B cell (primary cell): ENCODE data around the gene ECHDC3. TPM values are rescaled to one million over a fixed set of nuclear protein-coding genes. Genes with fewer than 3 reads are reported as not detected.
"Not testable (repeated sequence)": the region's sequence is repeated elsewhere in the genome, so short reads cannot be mapped to it uniquely, and the experiment has no call there.

Experiments used
- ATAC-seq: fragments of 200-7000 bp; cut with Tn5 transposase; one replicate; pipeline ENCODE4 v1.10.0; 2021; ENCODE audit warnings: low read depth, mild to moderate bottlenecking, moderate number of reproducible peaks, moderate library complexity
- CTCF ChIA-PET: fragments of 350-600 bp; sonication (Branson Sonifier 250); formaldehyde crosslinking; loops from one replicate; lab custom pipeline; 2021; ENCODE audit warnings: antibody characterized with exemption, inconsistent platforms; lab: Charles Lee
- POLR2A ChIA-PET: fragments of 350-600 bp; sonication (Branson Sonifier 250); formaldehyde crosslinking; loops from one replicate; lab custom pipeline; 2021; ENCODE audit warnings: antibody characterized with exemption; lab: Charles Lee
- DNase-seq: peaks from one replicate; pipeline ENCODE4 v3.0.0; 2013
- H2AFZ ChIP-seq: 2 replicates; pipeline ENCODE4 v1.6.1; 2012; ENCODE audit warnings: mild to moderate bottlenecking, low read depth, low read length; ENCODE audit not compliant: insufficient read depth, poor library complexity, severe bottlenecking
- H3K27ac ChIP-seq, 2 donors: 1 replicate in 1 of 2; 2 replicates in 1 of 2; pipeline ENCODE4 v1.5.1; 2012 to 2013; ENCODE audit warnings: low read length in 2 of 2, mild to moderate bottlenecking in 2 of 2, moderate library complexity in 1 of 2
- H3K27me3 ChIP-seq, 4 experiments: fragments of 200-600 bp in 1 of 4; sonication (generic) in 1 of 4; replicated peaks in 1 of 4; 1 replicate in 2 of 4; 2 replicates in 2 of 4; pipeline versions ENCODE4 v1.6.1 to v1.7.0; 2013 to 2016; ENCODE audit warnings: low read length in 3 of 4, mild to moderate bottlenecking in 2 of 4, mixed read lengths in 1 of 4, moderate library complexity in 1 of 4; ENCODE audit not compliant: insufficient read depth in 4 of 4, control insufficient read depth in 3 of 4; ENCODE audit errors: control extremely low read depth in 1 of 4
- H3K36me3 ChIP-seq, 2 experiments: replicated peaks in 1 of 2; 1 replicate in 1 of 2; 2 replicates in 1 of 2; pipeline versions ENCODE4 v1.6.1 to v1.7.1; 2013; ENCODE audit warnings: low read length in 1 of 2; ENCODE audit not compliant: insufficient read depth in 2 of 2, control insufficient read depth in 1 of 2; ENCODE audit errors: control extremely low read depth in 1 of 2, extremely low read depth in 1 of 2
- H3K4me1 ChIP-seq, 2 donors: fragments of 200-600 bp in 1 of 2; sonication (generic) in 1 of 2; 1 replicate in 1 of 2; 2 replicates in 1 of 2; pipeline versions ENCODE4 v1.5.1 to v1.6.1; 2013 to 2017; ENCODE audit warnings: low read length in 2 of 2; ENCODE audit not compliant: control insufficient read depth in 2 of 2, insufficient read depth in 2 of 2
- H3K4me2 ChIP-seq: replicated peaks from 2 replicates; pipeline ENCODE3; 2012; ENCODE audit warnings: mild to moderate bottlenecking, low read depth, low read length; ENCODE audit not compliant: poor library complexity, severe bottlenecking
- H3K4me3 ChIP-seq, 5 experiments: fragments of 200-600 bp in 1 of 5; sonication (generic) in 1 of 5; 1 replicate in 3 of 5; 2 replicates in 2 of 5; pipeline versions ENCODE4 v1.5.1 to v1.7.0; 2011 to 2016; ENCODE audit warnings: low read length in 4 of 5, mild to moderate bottlenecking in 4 of 5, low read depth in 2 of 5, control low read depth in 1 of 5, moderate library complexity in 1 of 5; ENCODE audit not compliant: insufficient read depth in 1 of 5; ENCODE audit errors: control extremely low read depth in 1 of 5, extremely low read depth in 1 of 5
- H3K79me2 ChIP-seq: fragments of 200-600 bp; sonication (generic); one replicate; pipeline ENCODE4 v1.6.0; 2016; ENCODE audit warnings: low read length; ENCODE audit not compliant: control insufficient read depth, insufficient read depth
- H3K9ac ChIP-seq: fragments of 200-600 bp; sonication (generic); 2 replicates; pipeline ENCODE4 v1.6.1; 2017; ENCODE audit warnings: mild to moderate bottlenecking, low read length, moderate library complexity
- H3K9me3 ChIP-seq, 3 donors: one replicate each; pipeline versions ENCODE4 v1.6.1 to v1.7.1; 2013; ENCODE audit warnings: low read length in 2 of 3; ENCODE audit not compliant: control insufficient read depth in 2 of 3, insufficient read depth in 1 of 3; ENCODE audit errors: control extremely low read depth in 1 of 3
- H4K20me1 ChIP-seq: 2 replicates; pipeline ENCODE4 v1.6.0; 2012; ENCODE audit warnings: mild to moderate bottlenecking, low read length; ENCODE audit not compliant: insufficient read depth, control insufficient read depth, poor library complexity, severe bottlenecking
- H3K27ac Mint-ChIP-seq: one replicate; pipeline ENCODE4 v1.8.0; 2021; ENCODE audit warnings: mixed read lengths
- H3K27me3 Mint-ChIP-seq: one replicate; pipeline ENCODE4 v1.8.0; 2021; ENCODE audit warnings: mixed read lengths
- H3K4me1 Mint-ChIP-seq: one replicate; pipeline ENCODE4 v1.8.0; 2021; ENCODE audit warnings: mixed read lengths
- H3K4me3 Mint-ChIP-seq: one replicate; pipeline ENCODE4 v1.8.0; 2021; ENCODE audit warnings: mixed read lengths
- H3K9me3 Mint-ChIP-seq: one replicate; pipeline ENCODE4 v1.8.0; 2022; ENCODE audit warnings: mixed read lengths; ENCODE audit not compliant: insufficient read depth
- CTCF ChIP-seq: fragments of 200-600 bp; IDR thresholded peaks from one replicate; pipeline ENCODE4 v1.8.0; 2022; ENCODE audit warnings: antibody characterized with exemption, mild to moderate bottlenecking
- EZH2 ChIP-seq: IDR thresholded peaks from 2 replicates; pipeline ENCODE4 v1.6.1; 2012; ENCODE audit warnings: borderline replicate concordance, low read depth, mild to moderate bottlenecking, moderate library complexity, low read length; ENCODE audit not compliant: insufficient read depth, poor library complexity, severe bottlenecking
- WGBS: methylation state at CpG from one replicate; pipeline ENCODE4 v1.1.5; 2013; ENCODE audit warnings: missing lambda C conversion rate; ENCODE audit not compliant: insufficient coverage; 5-methylcytosine and 5-hydroxymethylcytosine counted together
- intact Hi-C: fragments of 100-400 bp; cut with micrococcal nuclease; formaldehyde crosslinking; loops from one replicate; pipeline ENCODE4 v1.10.0; 2022
- polyA plus RNA-seq: library from polyadenylated mRNA; depleted of rRNA; stranded (reverse); fragments of >200 nt; gene quantifications from 2 replicates; pipeline ENCODE4 v1.2.3, GENCODE V29; 2012
- total RNA-seq, 2 donors: library from RNA; stranded (reverse); fragments of 120-200 nt in 1 of 2; gene quantifications; 1 replicate in 1 of 2; 2 replicates in 1 of 2; pipeline versions ENCODE4 v1.2.3 to v1.2.4, GENCODE V29; 2013 to 2022

ECHDC3 gene
- total and polyA plus RNA-seq, 2 donors (not counting 1 experiment from before 2014, with no cell fraction given) = 3.9 to 9.6 TPM

- 92% methylated on average over 16 of the region's 16 CpGs for WGBS
- POLR2A ChIA-PET = interaction anchor here (1.2 kb wide), 1 partner anchor 22 kb away, joined by 3 read pairs; no protein-coding TSS in a partner anchor
- no peaks in the 10 kb centered on the region for H3K27me3 Mint-ChIP-seq
Observed at GRCh38 chr10:11707624-11708350, 34.4 kb upstream of the ECHDC3 start.

GRCh38 chr10:11708801-11709200 lies 33.4 kb upstream of the ECHDC3 start:
- H3K4me2 ChIP-seq, H3K4me3 Mint-ChIP-seq, H3K36me3 ChIP-seq, H3K4me3 ChIP-seq, H3K27me3 Mint-ChIP-seq, H3K27ac ChIP-seq, H2AFZ ChIP-seq, H3K27ac Mint-ChIP-seq, H3K27me3 ChIP-seq, H3K9ac ChIP-seq, ATAC-seq, DNase-seq, H3K9me3 ChIP-seq, H3K9me3 Mint-ChIP-seq, H4K20me1 ChIP-seq, intact Hi-C loops: not testable (repeated sequence)
- H3K4me1 ChIP-seq = peaks cover 33 to 43% of the 10 kb centered on the region in 2 donors
- CTCF ChIA-PET = interaction anchor here (0.9 to 3.1 kb wide), 8 partner anchors 10 to 194 kb away, joined by 3 to 12 read pairs (median 3); no protein-coding TSS in a partner anchor
- 92% methylated on average over 4 of the region's 6 CpGs for WGBS
- H3K4me1 Mint-ChIP-seq = peaks cover 32% of the 10 kb centered on the region
- H3K79me2 ChIP-seq = peaks cover 14% of the 10 kb centered on the region
- POLR2A ChIA-PET = interaction anchor here (0.7 kb wide), 2 partner anchors 10 to 100 kb away, joined by 4 to 7 read pairs; no protein-coding TSS in a partner anchor

More at GRCh38 chr10:11707624-11708350, 34.4 kb upstream of the ECHDC3 start:
- ATAC-seq (no peak), DNase-seq (no peak)
- Histone ChIP-seq H3K4me2 (no peak overlapping the region), H3K79me2 (peaks cover 14% of the 10 kb centered on the region), H3K4me1 (peaks cover 26 to 36% of the 10 kb centered on the region in 2 donors), H3K27ac (no peak overlapping the region), H2AFZ (no peak overlapping the region), H3K9ac (no peak overlapping the region), H3K4me3 (no peak overlapping the region), H4K20me1 (no peaks in the 10 kb centered on the region), H3K36me3 (no peaks in the 10 kb centered on the region), H3K9me3 (no peaks in the 10 kb centered on the region), H3K27me3 (no peaks in the 10 kb centered on the region)
- no peak for TF ChIP-seq EZH2
- no peak for TF ChIP-seq CTCF
- H3K9me3 Mint-ChIP-seq = no peaks in the 10 kb centered on the region
- peaks cover 26% of the 10 kb centered on the region for H3K4me1 Mint-ChIP-seq
- CTCF ChIA-PET = interaction anchor here (0.6 to 2.1 kb wide), 4 partner anchors 9 to 189 kb away, joined by 3 to 5 read pairs (median 4); no protein-coding TSS in a partner anchor
- no peak overlapping the region for H3K27ac Mint-ChIP-seq
- intact Hi-C loops = no loop called here
- no peak overlapping the region for H3K4me3 Mint-ChIP-seq
